ENCODE measurements around the gene TRIM40. TPM values are rescaled to one million over a fixed set of nuclear protein-coding genes. Genes with fewer than 3 reads are reported as not detected.

The TRIM40 gene
- total RNA-seq, 4 donors from 2014 or later, result not detected

GRCh38 chr6:30145818-30146217, 9.9 kb downstream of the TRIM40 start:
- no peak for TF ChIP-seq POLR2A (IDR thresholded peaks at IDR 0.05)
- no peak for TF ChIP-seq CTCF (IDR thresholded peaks at IDR 0.05)
- WGBS, 2 donors, result 57 to 63% methylated on average over 7 of the region's 7 CpGs
- no peak overlapping the region for H3K4me3 ChIP-seq (ENCODE audit: low read depth, poor library complexity, severe bottlenecking)
- intact Hi-C loops (cut with DNase I; ENCODE audit: low total_unique reads), result no loop called here
- no peak for DNase-seq (ENCODE audit: low spot score in 2 of 2)

GRCh38 chr6:30147096-30147495, 11.2 kb downstream of the TRIM40 start:
- intact Hi-C loops (cut with DNase I; ENCODE audit: low total_unique reads), result no loop called here
- H3K4me3 ChIP-seq (ENCODE audit: low read depth, poor library complexity, severe bottlenecking), result no peak overlapping the region
- DNase-seq (ENCODE audit: low spot score in 2 of 2), result no peak
- 88 to 95% methylated on average over 3 of the region's 3 CpGs for WGBS, 2 donors
- no peak for TF ChIP-seq POLR2A (IDR thresholded peaks at IDR 0.05)
- TF ChIP-seq CTCF (IDR thresholded peaks at IDR 0.05), result no peak

- no peak for DNase-seq (ENCODE audit: low spot score in 2 of 2)
- WGBS, 2 donors, result 55 to 69% methylated on average over 3 of the region's 3 CpGs
- TF ChIP-seq CTCF (IDR thresholded peaks at IDR 0.05) (no peak), POLR2A (IDR thresholded peaks at IDR 0.05) (no peak)
- intact Hi-C loops (cut with DNase I; ENCODE audit: low total_unique reads), result no loop called here
- no peak overlapping the region for H3K4me3 ChIP-seq (ENCODE audit: low read depth, poor library complexity, severe bottlenecking)
Measured at GRCh38 chr6:30149234-30149633, 13.3 kb downstream of the TRIM40 start.

GRCh38 chr6:30149858-30150550, 14.1 kb downstream of the TRIM40 start:
- no peak for TF ChIP-seq CTCF (IDR thresholded peaks at IDR 0.05)
- no peak for TF ChIP-seq POLR2A (IDR thresholded peaks at IDR 0.05)
- intact Hi-C loops (cut with DNase I; ENCODE audit: low total_unique reads), result no loop called here
- 56 to 58% methylated on average over 7 of the region's 7 CpGs for WGBS, 2 donors
- no peak for DNase-seq (ENCODE audit: low spot score in 2 of 2)
- H3K4me3 ChIP-seq (ENCODE audit: low read depth, poor library complexity, severe bottlenecking), result no peak overlapping the region

GRCh38 chr6:30150671-30151395, 14.9 kb downstream of the TRIM40 start:
- no peak for TF ChIP-seq CTCF (IDR thresholded peaks at IDR 0.05)
- TF ChIP-seq POLR2A (IDR thresholded peaks at IDR 0.05), result no peak
- H3K4me3 ChIP-seq (ENCODE audit: low read depth, poor library complexity, severe bottlenecking), result no peak overlapping the region
- WGBS, 2 donors, result 81 to 83% methylated on average over 10 of the region's 10 CpGs
- intact Hi-C loops (cut with DNase I; ENCODE audit: low total_unique reads), result no loop called here
- no peak for DNase-seq (ENCODE audit: low spot score in 2 of 2)

All from lower leg skin (tissue), 4 donors.